GM21515 (cell line): ENCODE data around the gene PSMC3.
A peak's percentile ranks its signal among the peaks of the same experiment; 100 is the strongest.

Experiments
- ATAC-seq: cut with Tn5 transposase; IDR thresholded peaks from one replicate; pipeline ENCODE4 v1.9.1; 2021; ENCODE audit not compliant: unreplicated experiment

PSMC3 gene

DNA sequence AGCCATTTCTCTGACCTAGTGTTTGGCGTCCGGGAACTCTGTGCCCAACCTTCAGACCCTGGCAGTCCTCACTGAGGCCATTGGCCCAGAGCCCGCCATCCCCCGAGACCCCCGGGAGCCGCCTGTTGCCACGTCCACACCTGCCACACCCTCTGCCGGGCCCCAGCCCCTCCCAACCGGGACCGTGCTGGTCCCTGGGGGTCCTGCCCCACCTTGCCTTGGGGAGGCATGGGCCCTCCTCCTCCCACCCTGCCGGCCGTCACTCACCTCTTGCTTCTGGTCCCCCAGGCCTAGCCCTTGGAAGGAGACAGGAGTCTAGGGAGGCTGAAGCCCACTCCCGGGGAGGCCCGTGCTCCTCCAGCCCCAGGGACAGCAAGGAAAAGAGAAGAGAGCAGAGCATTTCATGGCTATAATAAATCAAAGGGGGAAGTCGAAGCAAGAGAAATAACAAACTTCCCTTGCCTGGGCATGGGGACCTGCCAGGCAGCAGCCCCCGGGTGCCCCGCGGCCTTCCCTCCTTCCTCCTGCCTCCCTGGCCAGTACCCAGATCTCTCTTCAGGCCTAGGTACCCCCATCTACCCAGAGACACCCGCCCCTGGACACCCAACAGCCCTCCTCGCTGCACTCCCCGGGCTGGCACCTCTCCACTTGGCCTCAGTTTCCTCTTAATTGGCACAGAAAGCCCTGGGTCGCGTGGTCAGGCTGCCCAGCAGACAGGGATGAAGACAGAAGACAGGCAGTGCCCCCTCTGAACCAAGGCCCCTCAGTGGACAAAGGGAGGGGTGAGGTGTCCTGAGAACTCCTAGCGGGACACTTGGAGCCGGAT is 30.8 kb downstream of the PSMC3 start:
- no peak for ATAC-seq

- ATAC-seq: peak; percentile 63
These were observed 31.7 kb downstream of the PSMC3 start for GRCh38 chr11:47394322-47395222.

GRCh38 chr11:47394050-47394321 is 32.3 kb downstream of the PSMC3 start:
- ATAC-seq: no peak

DNA sequence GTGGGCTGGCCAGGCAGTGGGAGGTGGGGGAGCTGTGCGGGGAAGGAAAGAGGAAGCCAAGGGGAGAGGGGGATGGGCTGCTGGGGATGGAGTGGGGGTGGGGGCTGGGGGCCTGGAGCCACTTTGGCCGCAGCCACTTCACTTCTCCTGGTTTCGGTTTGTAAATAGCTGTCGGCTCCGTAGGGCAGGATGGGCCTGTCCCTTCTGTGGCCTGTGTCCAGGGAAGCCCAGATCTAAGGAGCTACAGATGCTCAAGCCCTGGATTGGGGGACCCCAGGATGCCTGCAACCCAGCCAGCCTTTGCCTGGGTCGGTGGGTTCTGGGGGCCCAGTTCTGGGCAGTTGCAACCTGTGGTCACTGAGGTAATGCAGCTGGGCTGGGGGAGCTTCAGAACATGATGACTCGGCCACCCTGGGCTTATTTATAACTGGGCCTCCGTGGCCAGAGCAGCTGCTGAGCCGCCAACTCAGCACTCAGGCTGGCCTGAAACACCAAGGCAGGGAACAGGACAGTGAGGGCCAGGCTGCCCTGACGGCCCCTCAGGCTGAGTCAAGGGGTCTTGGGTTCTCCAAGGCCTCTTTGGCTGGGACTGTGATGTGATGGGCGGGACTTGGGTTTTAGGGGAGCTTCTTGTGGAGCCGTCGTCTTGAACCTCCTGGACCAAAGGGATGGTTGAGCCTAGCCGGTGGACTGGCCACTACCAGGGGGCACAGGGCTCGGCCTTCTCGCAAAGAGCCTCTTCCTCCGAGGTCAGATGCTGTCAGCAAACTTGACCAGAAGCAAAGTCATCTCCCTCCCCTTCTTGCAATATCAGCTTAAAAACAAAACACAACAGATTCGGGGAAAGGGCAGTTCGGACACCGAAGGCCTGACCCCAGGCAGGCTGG is 32.8 kb downstream of the PSMC3 start:
- no peak for ATAC-seq

DNA sequence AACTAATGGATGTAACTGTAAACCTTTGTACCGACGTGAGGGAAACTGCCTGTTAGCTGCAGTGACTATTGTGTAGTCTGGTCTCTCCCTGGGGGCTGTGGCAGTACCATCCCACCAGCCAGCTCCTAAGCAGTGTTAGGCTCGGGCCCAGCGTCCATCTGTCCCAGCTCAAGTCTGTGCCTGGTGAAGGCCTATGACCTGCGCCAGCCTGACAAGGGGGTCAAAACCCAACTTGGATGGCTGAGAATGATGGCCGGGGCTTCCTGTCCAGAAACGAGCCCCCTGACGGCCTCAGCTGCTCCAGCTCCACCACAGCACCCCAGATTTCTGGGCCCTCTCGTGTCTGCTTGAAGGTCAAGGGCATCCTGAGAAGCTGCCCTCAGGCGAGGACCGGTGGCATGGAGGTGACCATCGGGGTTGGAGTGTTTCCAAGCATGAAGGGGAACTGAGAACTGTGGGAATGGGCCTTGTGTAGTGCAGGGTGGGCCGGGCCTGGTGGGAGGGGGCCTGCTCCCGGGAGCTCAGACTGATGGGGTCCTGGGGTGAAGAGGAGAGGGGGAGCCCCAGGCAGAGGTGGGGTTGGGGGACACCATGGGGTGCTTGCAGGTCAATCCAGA is 33.6 kb downstream of the PSMC3 start:
- no peak for ATAC-seq

DNA sequence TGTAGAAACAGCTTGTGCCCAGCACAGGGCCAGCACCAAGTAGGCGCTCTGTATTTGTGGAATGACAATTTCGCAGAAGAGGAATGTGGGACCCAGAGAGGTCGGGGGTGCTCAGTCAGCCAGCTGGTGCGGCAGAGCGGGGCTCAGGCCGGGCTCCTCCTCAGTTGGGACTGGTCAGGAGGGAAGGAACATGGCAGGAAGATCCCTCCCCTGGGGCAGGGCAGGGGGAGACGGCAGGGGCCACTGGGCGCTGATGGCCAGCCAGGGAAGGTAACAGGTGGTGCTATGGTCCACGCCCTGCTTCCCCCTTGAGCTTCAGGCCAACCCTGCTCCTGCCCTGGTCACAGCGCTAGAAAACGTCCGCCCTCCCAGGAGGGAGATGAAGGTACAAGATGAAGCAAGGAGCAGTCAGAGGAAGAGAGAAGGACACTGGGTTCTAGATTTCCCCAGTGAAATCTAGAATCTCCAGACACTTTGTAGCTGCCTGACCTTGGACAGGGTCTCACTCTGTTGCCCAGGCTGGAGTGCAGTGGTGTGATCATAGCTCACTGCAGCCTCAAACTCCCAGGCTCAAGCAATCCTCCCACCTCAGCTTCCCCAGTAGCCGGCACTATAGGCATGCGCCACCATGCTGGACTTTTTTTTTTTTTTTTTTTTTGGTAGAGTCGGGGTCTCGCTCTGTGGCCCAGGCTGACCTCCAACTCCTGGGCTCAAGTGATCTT is 34.4 kb downstream of the PSMC3 start:
- ATAC-seq: no peak

- ATAC-seq: no peak
These were observed 35.1 kb downstream of the PSMC3 start for GRCh38 chr11:47391077-47391583.

- no peak for ATAC-seq
These were observed 35.8 kb downstream of the PSMC3 start for GRCh38 chr11:47390422-47390760.

GRCh38 chr11:47389577-47390421 is 36.4 kb downstream of the PSMC3 start:
- no peak for ATAC-seq

DNA sequence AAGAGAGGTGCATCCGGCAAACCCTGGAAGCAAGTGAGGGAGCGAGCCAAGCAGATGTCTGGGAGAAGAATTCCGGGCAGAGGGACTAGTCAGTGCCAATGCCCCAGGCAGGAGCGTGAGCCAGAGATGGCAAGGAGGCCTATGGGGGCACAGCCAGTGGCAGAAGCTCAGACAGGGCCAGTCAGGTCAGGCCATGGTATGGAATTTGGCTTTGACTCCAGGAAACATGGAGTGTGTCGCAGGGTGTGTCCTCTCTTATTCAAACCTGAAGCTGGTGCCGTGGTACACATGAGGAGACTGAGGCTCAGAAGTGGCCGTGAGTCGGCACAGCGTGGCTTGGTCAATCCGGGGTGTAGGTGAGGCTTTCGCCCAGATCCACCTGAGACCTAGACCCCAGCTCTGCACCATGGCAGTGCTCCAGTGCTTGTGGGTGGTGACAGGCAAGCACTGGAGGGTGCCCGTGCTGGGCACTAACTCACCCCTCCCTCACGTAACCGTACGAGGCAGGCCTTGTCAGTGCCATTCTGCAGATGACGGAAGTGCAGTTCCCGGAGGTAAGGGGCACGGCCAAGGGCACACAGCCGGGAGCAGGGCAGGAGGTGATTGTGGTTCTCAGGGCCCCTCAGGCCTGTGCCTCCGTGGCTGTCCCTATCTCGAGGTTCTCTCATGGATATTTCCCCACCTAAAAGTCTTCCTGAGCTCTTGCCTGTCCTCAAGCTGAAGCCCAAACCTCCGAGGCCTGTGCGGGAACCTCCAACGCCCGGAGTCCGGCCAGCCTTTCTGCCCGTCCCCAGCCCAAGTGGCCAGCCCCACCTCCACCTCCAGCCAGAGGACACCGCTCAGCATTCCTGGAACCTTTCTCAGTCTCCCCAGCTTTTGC is 37.3 kb downstream of the PSMC3 start:
- no peak for ATAC-seq

GRCh38 chr11:47387944-47388696 is 38.1 kb downstream of the PSMC3 start:
- no peak for ATAC-seq

DNA sequence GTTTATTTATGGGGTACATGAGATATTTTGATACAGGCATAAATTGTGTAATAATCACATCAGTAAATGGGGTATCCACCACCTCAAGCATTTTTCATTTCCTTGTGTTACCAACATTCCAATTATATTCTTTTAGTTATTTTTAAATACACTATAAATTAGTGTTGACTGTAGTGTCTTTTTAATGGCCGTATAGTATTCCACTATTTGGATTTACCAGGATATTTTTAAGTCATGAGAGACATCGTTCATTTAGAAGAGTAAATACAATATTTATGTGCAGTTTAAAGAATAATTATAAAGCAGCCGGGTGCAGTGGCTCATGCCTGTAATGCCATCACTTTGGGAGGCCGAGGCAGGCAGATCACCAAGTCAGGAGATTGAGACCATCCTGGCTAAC is 41.7 kb downstream of the PSMC3 start:
- ATAC-seq: no peak

DNA sequence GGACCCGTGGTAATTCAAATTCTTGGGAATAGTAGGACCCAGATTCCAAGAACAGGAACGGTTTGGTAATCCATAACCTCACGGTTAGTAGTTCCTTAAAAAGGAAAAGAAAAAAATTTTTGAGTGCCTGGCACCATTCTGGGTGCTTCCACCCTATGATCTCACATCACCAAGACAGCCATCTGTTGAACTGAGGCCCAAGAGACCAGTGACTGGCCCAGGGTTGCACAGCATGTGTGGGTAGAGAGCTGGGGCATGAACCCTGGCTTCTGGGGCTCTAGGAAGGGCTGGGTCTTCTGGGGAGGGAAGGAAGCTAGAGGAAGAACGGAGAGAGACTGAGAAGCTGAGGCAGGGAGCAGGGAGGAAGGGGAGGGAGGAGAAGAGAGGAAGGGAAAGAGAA is 43.2 kb downstream of the PSMC3 start:
- ATAC-seq: no peak

DNA sequence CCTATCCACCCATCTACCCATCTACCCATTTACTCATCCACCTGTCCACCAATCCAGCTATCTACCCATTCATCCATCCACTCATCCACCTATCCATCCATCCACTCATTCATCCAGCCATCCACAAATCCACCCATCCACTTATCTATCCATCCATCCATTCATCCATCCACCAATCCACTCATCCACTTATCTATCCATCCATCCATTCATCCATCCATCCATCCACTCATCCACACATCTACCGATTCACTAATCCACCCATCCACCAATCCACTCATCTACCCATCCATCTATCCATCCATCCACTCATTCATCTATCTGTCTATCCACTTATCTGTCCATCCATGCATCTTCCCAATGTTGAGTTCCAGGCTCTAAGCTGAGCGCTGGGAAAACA is 46.2 kb downstream of the PSMC3 start:
- no peak for ATAC-seq

- ATAC-seq: no peak
These were observed 46.9 kb downstream of the PSMC3 start for GRCh38 chr11:47379317-47379716.

GRCh38 chr11:47378836-47379170 is 47.4 kb downstream of the PSMC3 start:
- ATAC-seq: peak; percentile 3

DNA sequence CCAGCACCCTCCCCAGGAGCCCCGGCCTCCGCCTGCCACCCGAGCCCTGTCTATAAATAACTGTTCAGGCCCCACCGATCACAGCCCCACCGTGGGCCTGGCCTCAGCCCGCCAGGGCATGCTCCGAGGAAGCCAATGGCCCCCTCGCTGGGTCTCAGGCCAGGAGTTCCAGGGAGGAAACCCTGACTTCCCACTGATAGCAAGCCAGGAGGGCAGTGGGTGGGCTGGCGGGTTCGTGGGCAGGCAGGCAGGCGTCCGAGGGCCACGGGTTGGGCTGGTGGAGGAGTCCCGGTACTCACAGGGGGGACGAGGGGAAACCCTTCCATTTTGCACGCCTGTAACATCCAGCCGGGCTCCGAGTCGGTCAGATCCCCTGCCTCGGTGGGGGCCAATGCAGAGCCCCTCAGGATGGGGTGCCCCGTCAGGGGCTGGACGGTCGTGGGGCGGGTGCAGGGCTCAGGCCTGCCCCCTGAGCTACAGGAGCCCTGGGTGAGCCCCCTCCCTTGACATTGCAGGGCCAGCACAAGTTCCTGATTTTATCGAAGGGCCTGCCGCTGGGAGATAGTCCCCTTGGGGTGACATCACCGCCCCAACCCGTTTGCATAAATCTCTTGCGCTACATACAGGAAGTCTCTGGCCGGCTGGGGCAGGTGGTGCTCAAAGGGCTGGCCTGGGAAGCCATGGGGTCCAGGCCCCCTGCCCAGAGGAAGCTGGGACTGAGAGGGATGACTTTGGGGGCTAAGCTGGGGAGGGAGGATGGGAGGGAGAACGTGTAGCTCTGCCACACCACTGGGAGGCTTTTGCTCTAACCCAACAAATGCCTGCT is 48.0 kb downstream of the PSMC3 start, which contains the start of gene SPI1:
Gene SPI1, minus strand, starts transcription at position 538 of the 826 bp plus-strand sequence. Its CDS starts 194 bp downstream, at position 344.
- ATAC-seq: peak; percentile 81
